BE2C (cell line): ENCODE measurements around the gene DCP1B.

Source experiments
- DNase-seq: peaks from one replicate; pipeline ENCODE4 v3.0.0-alpha.2; 2020
- H3K27me3 ChIP-seq: fragments of 250-450 bp; sonication (Bioruptor Pico); 2 replicates; pipeline ENCODE4 v1.5.1; 2020; ENCODE audit warnings: mild to moderate bottlenecking
- H3K36me3 ChIP-seq: fragments of 250-450 bp; sonication (Bioruptor Pico); 2 replicates; pipeline ENCODE4 v1.5.1; 2020; ENCODE audit warnings: mild to moderate bottlenecking
- H3K4me1 ChIP-seq: fragments of 250-450 bp; sonication (Bioruptor Pico); 2 replicates; pipeline ENCODE4 v1.5.1; 2020
- H3K4me3 ChIP-seq: 2 replicates; pipeline ENCODE4 v1.5.1; 2011; ENCODE audit warnings: low read depth, low read length
- H3K9me3 ChIP-seq: fragments of 250-450 bp; sonication (Bioruptor Pico); 2 replicates; pipeline ENCODE4 v1.5.1; 2020
- CTCF ChIP-seq: IDR thresholded peaks from 2 replicates; pipeline ENCODE4 v1.5.1; 2012; ENCODE audit warnings: mild to moderate bottlenecking, low read depth, low read length

Gene DCP1B

GRCh38 chr12:2013086-2013485 is 8.8 kb upstream of the DCP1B start:
- no peaks in the 10 kb centered on the region for H3K27me3 ChIP-seq
- TF ChIP-seq CTCF: no peak
- H3K4me1 ChIP-seq: peaks cover 22% of the 10 kb centered on the region
- no peaks in the 10 kb centered on the region for H3K36me3 ChIP-seq
- H3K9me3 ChIP-seq: no peaks in the 10 kb centered on the region
- H3K4me3 ChIP-seq: no peak overlapping the region
- no peak for DNase-seq

- DNase-seq: no peak
- H3K4me1 ChIP-seq: peaks cover 17% of the 10 kb centered on the region
- H3K4me3 ChIP-seq: no peak overlapping the region
- peak; percentile 27; the same call in 1 of the 2 replicates for TF ChIP-seq CTCF
- H3K27me3 ChIP-seq: no peaks in the 10 kb centered on the region
- H3K36me3 ChIP-seq: no peaks in the 10 kb centered on the region
- no peaks in the 10 kb centered on the region for H3K9me3 ChIP-seq
Measured at GRCh38 chr12:2011643-2012607, 7.7 kb upstream of the DCP1B start.

DNA sequence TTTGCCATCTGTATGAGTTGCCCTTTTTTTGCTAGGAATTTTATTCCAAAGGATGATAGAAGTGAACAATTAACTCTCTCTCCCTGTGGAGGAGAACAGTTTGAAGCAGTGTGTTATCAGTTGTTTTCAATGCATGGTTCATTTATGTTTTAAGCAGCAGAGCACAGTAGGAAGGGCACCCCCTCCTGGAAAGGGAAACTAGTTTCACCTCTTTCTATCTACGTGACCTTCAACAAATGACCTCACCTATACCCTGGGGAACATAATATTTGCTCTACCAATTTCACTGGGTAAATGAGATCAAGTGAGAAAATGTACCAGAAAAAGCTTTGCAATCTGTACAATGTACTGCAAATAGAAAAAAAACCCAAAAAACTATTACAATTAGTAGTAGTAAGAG is 5.4 kb upstream of the DCP1B start:
- Histone ChIP-seq H3K36me3 (no peaks in the 10 kb centered on the region), H3K27me3 (no peaks in the 10 kb centered on the region), H3K9me3 (no peaks in the 10 kb centered on the region), H3K4me1 (peaks cover 13% of the 10 kb centered on the region), H3K4me3 (no peak overlapping the region)
- TF ChIP-seq CTCF: peak; percentile 41
- DNase-seq: no peak

DNA sequence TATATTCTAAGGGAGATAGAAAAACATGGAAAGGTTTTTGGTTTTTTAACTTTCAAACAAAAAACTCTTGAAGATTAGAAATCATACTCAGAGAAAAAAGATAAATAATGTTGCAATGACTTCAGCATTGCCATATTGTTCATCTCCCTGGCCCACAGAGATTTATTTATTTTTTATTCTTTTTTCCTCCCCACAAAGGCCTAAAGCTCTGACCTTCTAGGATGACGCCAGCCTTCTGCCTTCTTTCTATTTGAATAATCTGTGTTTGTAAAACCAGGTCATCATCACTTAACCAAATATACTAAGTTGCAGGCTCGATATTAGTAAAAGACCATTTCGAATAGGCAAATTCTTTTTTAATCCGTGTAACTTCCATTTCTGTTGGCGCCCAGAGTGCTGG is 4.4 kb upstream of the DCP1B start:
- no peak for DNase-seq
- Histone ChIP-seq H3K4me3 (no peak overlapping the region), H3K9me3 (no peaks in the 10 kb centered on the region), H3K36me3 (no peaks in the 10 kb centered on the region), H3K4me1 (peaks cover 8% of the 10 kb centered on the region), H3K27me3 (no peaks in the 10 kb centered on the region)
- no peak for TF ChIP-seq CTCF

DNA sequence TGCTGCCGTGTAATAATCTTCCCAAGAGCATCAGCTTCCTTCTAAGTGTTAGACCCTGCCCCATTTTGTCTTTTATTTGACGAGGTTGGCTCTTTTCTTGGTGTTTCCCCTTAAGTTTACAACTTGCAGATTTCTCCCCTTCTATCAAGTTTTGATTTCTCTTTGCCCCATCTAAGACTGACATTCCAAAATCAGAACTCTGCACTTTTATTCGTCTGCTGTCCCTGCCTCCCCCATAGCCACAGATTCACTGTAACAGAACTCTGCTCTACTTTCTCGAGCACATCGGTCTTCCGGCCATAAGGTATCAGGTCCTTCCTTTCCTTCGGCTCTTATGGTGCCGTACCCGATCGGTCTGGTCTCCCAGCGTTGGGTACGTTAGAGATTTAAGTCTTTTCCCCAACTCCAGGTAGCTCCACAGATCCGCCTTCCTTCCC is 563 bp downstream of the DCP1B start:
- H3K4me1 ChIP-seq: peaks cover 6% of the 10 kb centered on the region; the same call in 1 of the 2 replicates
- H3K27me3 ChIP-seq: no peaks in the 10 kb centered on the region
- no peaks in the 10 kb centered on the region for H3K9me3 ChIP-seq
- H3K4me3 ChIP-seq: peak overlapping the region; percentile 90
- H3K36me3 ChIP-seq: no peaks in the 10 kb centered on the region
- TF ChIP-seq CTCF: no peak
- DNase-seq: no peak
